Measurements from ENCODE around the gene TRAPPC10.

- no peak for TF ChIP-seq RAD21 (IDR thresholded peaks at IDR 0.05; ENCODE audit: low read depth)
- no peak for TF ChIP-seq TEAD4 (IDR thresholded peaks at IDR 0.05)
- no peak for TF ChIP-seq REST (IDR thresholded peaks at IDR 0.05; ENCODE audit: low read depth)
- TF ChIP-seq FOXM1 (IDR thresholded peaks at IDR 0.05; ENCODE audit: borderline replicate concordance, low read depth), result no peak
- no peak for TF ChIP-seq TCF12 (IDR thresholded peaks at IDR 0.05; ENCODE audit: low read depth)
- no peak for TF ChIP-seq EGR1 (IDR thresholded peaks at IDR 0.05)
- TF ChIP-seq CEBPB (IDR thresholded peaks at IDR 0.05), result no peak
- TF ChIP-seq USF1 (IDR thresholded peaks at IDR 0.05), result no peak
- no peak for TF ChIP-seq MAX (IDR thresholded peaks at IDR 0.05)
- no peak for TF ChIP-seq YY1 (IDR thresholded peaks at IDR 0.05; ENCODE audit: low read depth)
Observed at GRCh38 chr21:43974791-43975468, 37.2 kb upstream of the TRAPPC10 start.

Data from Ishikawa (cell line).